Left lung (tissue), 10 donors: ENCODE data around the gene ASB16. TPM values are rescaled to one million over a fixed set of nuclear protein-coding genes. Genes with fewer than 3 reads are reported as not detected.

Experiments
- ATAC-seq: fragments of 200-7000 bp; cut with Tn5 transposase; one replicate; pipeline ENCODE4 v1.9.1; 2020; ENCODE audit warnings: moderate library complexity
- DNase-seq, 4 donors: peaks; one replicate each; pipeline ENCODE4 v3.0.0-alpha.2; 2013 to 2020
- H3K27ac ChIP-seq, 2 donors: fragments of 200-600 bp; sonication (generic) in 1 of 2; one replicate each; pipeline versions ENCODE4 v1.5.0 to v1.8.0; 2020 to 2021
- H3K27me3 ChIP-seq, 2 donors: fragments of 200-600 bp; sonication (generic) in 1 of 2; one replicate each; pipeline versions ENCODE4 v1.5.0 to v1.8.0; 2020 to 2021
- H3K36me3 ChIP-seq, 2 donors: fragments of 200-600 bp; sonication (generic) in 1 of 2; one replicate each; pipeline versions ENCODE4 v1.5.0 to v1.8.0; 2020 to 2021
- H3K4me1 ChIP-seq, 2 donors: fragments of 200-600 bp; one replicate each; pipeline ENCODE4 v1.8.0; 2021
- H3K4me3 ChIP-seq, 2 donors: fragments of 200-600 bp; sonication (generic) in 1 of 2; one replicate each; pipeline versions ENCODE4 v1.5.0 to v1.8.0; 2020 to 2021; ENCODE audit warnings: mild to moderate bottlenecking in 1 of 2
- H3K9me3 ChIP-seq, 2 donors: fragments of 200-600 bp; sonication (generic) in 1 of 2; one replicate each; pipeline versions ENCODE4 v1.5.0 to v1.8.0; 2020 to 2021
- intact Hi-C, 2 donors: fragments of 100-400 bp; cut with DNase I; formaldehyde crosslinking; loops; one replicate each; pipeline versions ENCODE4 v1.11.2 to v1.14.2; 2022
- polyA plus RNA-seq, 6 donors: library from polyadenylated mRNA; unstranded; fragments of 120-200 nt; gene quantifications; one replicate each; pipeline ENCODE4 v1.2.1, GENCODE V29; 2013; ENCODE audit not compliant: insufficient read length in 6 of 6
- total RNA-seq, 2 donors: library from RNA; stranded (reverse); fragmentation: NEBNext Ultra II Directional; extraction: Animal tissue kit (Norgen Biotek cat#: 25700); gene quantifications; one replicate each; pipeline ENCODE4 v1.2.1, GENCODE V29; 2021
- TF ChIP-seq, protein P1 (sequence below), 2 donors: fragments of 200-600 bp; sonication (generic) in 1 of 2; IDR thresholded peaks; one replicate each; pipeline versions ENCODE4 v1.5.0 to v1.8.0; 2021; ENCODE audit warnings: antibody characterized with exemption in 2 of 2
- donor health status: DM: no; HTN: yes; CAD: no.
- donor health status: DM: no; HTN: no; CAD: no.

The ASB16 gene
- total and polyA plus RNA-seq, 8 donors = 2.4 to 3.8 (median 3.5) TPM; not detected in 2

DNA sequence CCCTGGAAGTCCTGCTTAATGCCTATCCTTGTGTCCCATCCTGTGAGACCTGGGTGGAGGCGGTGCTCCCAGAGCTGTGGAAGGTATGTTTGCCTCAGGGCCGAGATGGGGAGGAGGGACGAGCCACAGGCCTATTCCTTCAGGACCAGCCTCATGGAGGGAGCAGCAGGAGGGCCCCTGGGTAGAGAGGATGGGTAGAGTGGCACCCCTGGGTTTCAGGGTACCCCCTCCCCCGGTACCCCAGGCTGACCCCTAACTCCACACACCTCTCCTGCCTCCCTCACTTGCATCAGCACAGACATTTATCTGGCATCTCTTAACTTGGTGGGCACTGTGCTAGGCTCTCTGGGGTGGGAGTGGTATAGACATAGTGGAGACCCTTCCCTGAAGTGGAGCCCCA lies 7.1 kb downstream of the ASB16 start:
- TF ChIP-seq, protein P1, sequence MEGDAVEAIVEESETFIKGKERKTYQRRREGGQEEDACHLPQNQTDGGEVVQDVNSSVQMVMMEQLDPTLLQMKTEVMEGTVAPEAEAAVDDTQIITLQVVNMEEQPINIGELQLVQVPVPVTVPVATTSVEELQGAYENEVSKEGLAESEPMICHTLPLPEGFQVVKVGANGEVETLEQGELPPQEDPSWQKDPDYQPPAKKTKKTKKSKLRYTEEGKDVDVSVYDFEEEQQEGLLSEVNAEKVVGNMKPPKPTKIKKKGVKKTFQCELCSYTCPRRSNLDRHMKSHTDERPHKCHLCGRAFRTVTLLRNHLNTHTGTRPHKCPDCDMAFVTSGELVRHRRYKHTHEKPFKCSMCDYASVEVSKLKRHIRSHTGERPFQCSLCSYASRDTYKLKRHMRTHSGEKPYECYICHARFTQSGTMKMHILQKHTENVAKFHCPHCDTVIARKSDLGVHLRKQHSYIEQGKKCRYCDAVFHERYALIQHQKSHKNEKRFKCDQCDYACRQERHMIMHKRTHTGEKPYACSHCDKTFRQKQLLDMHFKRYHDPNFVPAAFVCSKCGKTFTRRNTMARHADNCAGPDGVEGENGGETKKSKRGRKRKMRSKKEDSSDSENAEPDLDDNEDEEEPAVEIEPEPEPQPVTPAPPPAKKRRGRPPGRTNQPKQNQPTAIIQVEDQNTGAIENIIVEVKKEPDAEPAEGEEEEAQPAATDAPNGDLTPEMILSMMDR (IDR thresholded peaks at IDR 0.05) = no peak

DNA sequence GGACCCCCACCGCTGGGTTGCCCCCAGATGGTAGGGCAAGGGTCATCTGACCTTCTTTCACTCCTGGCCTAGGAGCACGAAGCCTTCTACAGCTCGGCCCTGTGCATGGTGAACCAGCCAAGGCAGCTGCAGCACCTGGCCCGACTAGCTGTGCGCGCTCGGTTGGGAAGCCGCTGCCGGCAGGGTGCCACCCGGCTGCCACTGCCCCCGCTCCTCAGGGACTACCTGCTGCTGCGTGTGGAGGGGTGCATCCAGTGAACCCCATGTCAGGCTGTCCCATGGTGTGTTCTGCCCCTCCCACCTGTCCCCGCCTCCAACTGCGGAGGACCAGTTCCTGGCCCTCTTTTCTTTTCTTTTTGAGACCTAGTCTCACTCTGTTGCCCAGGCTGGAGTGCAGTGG lies 7.6 kb downstream of the ASB16 start:
- no peak for ATAC-seq
- intact Hi-C loops = no loop called here

More for the DNA sequence above, 7.1 kb downstream of the ASB16 start:
- H3K27ac ChIP-seq = no peak overlapping the region
- no peaks in the 10 kb centered on the region for H3K27me3 ChIP-seq
- H3K36me3 ChIP-seq = peaks cover 0 to 52% of the 10 kb centered on the region in 2 donors
- H3K9me3 ChIP-seq = no peaks in the 10 kb centered on the region
- no peak for ATAC-seq
- no peaks in the 10 kb centered on the region for H3K4me1 ChIP-seq
- intact Hi-C loops = no loop called here
- no peak overlapping the region for H3K4me3 ChIP-seq
- DNase-seq = no peak

DNA sequence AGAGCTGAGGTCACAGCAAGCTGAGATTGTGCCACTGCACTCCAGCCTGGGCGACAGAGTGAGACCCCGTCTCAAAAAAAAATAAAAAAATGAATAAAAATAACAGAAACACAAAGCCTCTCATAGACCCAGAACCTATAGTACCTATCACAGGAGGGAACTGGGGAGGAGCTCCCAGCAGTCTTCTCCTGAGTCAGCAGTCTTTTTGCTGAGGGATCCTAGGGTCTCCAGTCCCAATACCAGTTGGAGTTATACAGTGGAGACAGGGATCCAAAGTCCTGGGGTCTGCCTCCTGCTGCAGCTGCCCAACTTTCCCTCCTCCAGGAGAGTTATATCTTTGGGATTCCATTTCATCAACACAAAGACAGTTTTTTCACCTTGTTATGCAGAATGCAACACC lies 12.5 kb downstream of the ASB16 start:
- intact Hi-C loops = no loop called here
- TF ChIP-seq, protein P1 (IDR thresholded peaks at IDR 0.05) = no peak
- no peak overlapping the region for H3K4me3 ChIP-seq
- no peaks in the 10 kb centered on the region for H3K9me3 ChIP-seq
- H3K27me3 ChIP-seq = no peaks in the 10 kb centered on the region
- no peak overlapping the region for H3K27ac ChIP-seq
- peaks cover 15 to 26% of the 10 kb centered on the region in 2 donors for H3K4me1 ChIP-seq
- no peak for DNase-seq
- H3K36me3 ChIP-seq = peaks cover 0 to 32% of the 10 kb centered on the region in 2 donors
- no peak for ATAC-seq

More for the DNA sequence above, 7.6 kb downstream of the ASB16 start:
- Histone ChIP-seq H3K36me3 (peaks cover 0 to 57% of the 10 kb centered on the region in 2 donors), H3K4me3 (no peak overlapping the region), H3K27me3 (no peaks in the 10 kb centered on the region), H3K4me1 (no peaks in the 10 kb centered on the region), H3K9me3 (no peaks in the 10 kb centered on the region), H3K27ac (no peak overlapping the region)
- TF ChIP-seq, protein P1 (IDR thresholded peaks at IDR 0.05) = no peak
- DNase-seq = no peak

DNA sequence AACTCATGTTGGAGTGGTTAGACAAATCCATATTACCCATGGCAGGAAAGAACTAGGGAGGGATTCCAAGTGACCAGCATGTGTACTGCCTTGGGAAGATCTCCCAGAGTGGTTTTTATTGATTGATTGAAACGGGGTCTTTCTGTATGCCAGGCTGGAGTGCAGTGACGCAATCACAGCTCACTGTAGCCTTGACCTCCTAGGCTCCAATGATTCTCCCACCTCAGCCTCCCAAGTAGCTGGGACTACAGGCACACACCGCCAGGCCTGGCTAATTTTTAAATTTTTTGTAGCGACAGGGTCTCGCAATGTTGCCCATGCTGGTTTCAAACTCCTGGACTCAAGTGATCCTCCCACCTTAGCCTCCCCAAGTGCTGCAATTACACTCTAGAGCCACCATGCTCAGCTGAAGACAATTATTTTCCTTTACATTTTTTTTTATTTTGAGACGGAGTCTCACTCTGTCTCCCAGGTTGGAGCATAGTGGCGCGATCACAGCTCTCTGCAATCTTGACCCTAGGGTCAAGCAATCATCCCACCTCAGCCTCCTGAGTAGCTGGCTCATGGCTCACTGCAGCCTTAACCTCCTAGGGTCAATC lies 13.8 kb downstream of the ASB16 start:
- DNase-seq (peak in 1 of 4 donors; percentile 5), ATAC-seq (no peak)
- intact Hi-C loops = no loop called here
- TF ChIP-seq, protein P1 (IDR thresholded peaks at IDR 0.05) = no peak
- Histone ChIP-seq H3K4me1 (peaks cover 16 to 39% of the 10 kb centered on the region in 2 donors), H3K4me3 (no peak overlapping the region), H3K9me3 (no peaks in the 10 kb centered on the region), H3K36me3 (peaks cover 0 to 27% of the 10 kb centered on the region in 2 donors), H3K27me3 (no peaks in the 10 kb centered on the region), H3K27ac (no peak overlapping the region)

DNA sequence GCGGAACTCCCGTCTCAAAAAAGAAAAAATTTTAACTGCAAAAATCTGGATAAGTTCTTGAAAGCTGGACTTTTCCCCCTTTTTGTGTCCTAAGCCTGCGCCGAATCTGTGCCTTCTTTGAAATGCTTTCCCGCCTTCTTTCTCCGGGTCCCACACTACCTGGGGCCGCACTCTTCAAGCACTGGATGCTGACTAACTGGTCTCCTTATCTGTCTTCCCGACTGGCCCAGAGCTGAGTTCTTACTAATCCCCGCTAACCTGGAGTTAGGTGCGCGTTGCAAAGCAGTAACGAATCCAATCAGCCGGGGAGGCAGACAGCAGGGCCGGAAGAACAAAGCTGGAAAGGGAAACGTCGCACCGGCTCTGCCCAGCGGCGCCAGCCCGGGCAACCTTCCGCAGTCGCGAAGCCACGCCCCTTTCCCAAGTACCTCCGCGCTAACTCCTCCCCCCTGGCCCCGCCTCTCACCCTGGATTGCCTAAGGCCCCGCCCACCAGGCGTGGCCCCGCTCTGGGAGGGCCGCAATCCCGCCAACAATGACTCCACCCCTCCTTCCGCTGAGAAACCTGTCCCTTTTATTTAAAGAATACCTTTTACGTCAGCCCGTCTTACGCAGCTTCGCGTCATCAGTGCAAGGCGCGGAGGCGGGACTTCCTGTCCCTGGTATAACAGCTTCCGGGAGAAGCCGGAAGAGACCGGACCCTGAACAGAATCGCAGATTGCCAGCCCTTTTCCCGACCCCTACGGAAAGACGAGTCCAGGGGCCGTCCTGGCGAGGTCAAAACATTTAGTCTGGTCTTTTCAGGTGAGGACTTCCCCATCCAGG lies 16.0 kb downstream of the ASB16 start, which contains the start of gene TMUB2:
Gene TMUB2 (plus strand): TSS at position 666 of the 824 bp plus-strand sequence. CDS start 737 bp downstream, outside the sequence.
- ATAC-seq = peak; percentile 97
- Histone ChIP-seq H3K4me3 (peak within 1 kb of the TSS; percentile 65 to 87), H3K36me3 (peaks cover 0 to 45% of the 10 kb centered on the region in 2 donors), H3K27me3 (no peaks in the 10 kb centered on the region), H3K4me1 (peaks cover 16 to 41% of the 10 kb centered on the region in 2 donors), H3K27ac (peak within 1 kb of the TSS; percentile 94 to 97), H3K9me3 (no peaks in the 10 kb centered on the region)
- TF ChIP-seq, protein P1 (IDR thresholded peaks at IDR 0.05) = no peak
- peak; percentile 99 to 100 (median 99) for DNase-seq
- intact Hi-C loops = no loop called here
